OCI-LY7 (cell line): ENCODE data around the gene AURKAIP1. TPM values are rescaled to one million over a fixed set of nuclear protein-coding genes. Genes with fewer than 3 reads are reported as not detected.

Source experiments
- BruUV-seq: library from RNA; stranded (reverse); fragments of 400-500 nt; replicated peaks from 2 replicates; lab custom pipeline; 2021; lab: Mats Ljungman, UMichigan
- CTCF ChIA-PET: fragments of 300-600 bp; sonication (Branson Sonifier 250); formaldehyde crosslinking; loops from one replicate; lab custom pipeline; 2022; ENCODE audit warnings: antibody characterized with exemption; ENCODE audit not compliant: unreplicated experiment; lab: Charles Lee
- POLR2A ChIA-PET: fragments of 300-600 bp; sonication (Branson Sonifier 250); formaldehyde crosslinking; loops from one replicate; lab custom pipeline; 2022; ENCODE audit warnings: antibody characterized with exemption; lab: Charles Lee
- DNase-seq: peaks from one replicate; pipeline ENCODE4 v3.0.0-alpha.2; 2015; ENCODE audit warnings: low spot score
- H2AFZ ChIP-seq: fragments of 200-600 bp; sonication (generic), shearing (Covaris generic); 2 replicates; pipeline ENCODE4 v1.6.1; 2014; ENCODE audit warnings: mild to moderate bottlenecking, antibody characterized with exemption, low read length, moderate library complexity
- H3K27ac ChIP-seq: fragments of 200-600 bp; sonication (generic); 2 replicates; pipeline ENCODE4 v1.5.1; 2014; ENCODE audit warnings: mixed run types, low read depth, mild to moderate bottlenecking, moderate library complexity, low read length, inconsistent platforms; ENCODE audit not compliant: poor library complexity, severe bottlenecking
- H3K36me3 ChIP-seq: fragments of 200-600 bp; sonication (generic); 2 replicates; pipeline ENCODE4 v1.6.1; 2014; ENCODE audit warnings: mild to moderate bottlenecking, antibody characterized with exemption, low read length, moderate library complexity, mixed read lengths; ENCODE audit not compliant: insufficient read depth
- H3K4me1 ChIP-seq: fragments of 200-600 bp; sonication (generic); 2 replicates; pipeline ENCODE4 v1.5.1; 2014; ENCODE audit warnings: mild to moderate bottlenecking, low read length; ENCODE audit not compliant: insufficient read depth, poor library complexity, severe bottlenecking
- H3K4me2 ChIP-seq: fragments of 200-600 bp; sonication (generic); 2 replicates; pipeline ENCODE4 v1.6.1; 2014; ENCODE audit warnings: mild to moderate bottlenecking, low read length
- H3K4me3 ChIP-seq: fragments of 200-600 bp; sonication (generic); 2 replicates; pipeline ENCODE4 v1.5.1; 2014; ENCODE audit warnings: mild to moderate bottlenecking, low read depth, low read length; ENCODE audit not compliant: poor library complexity, severe bottlenecking
- H3K79me2 ChIP-seq: fragments of 200-600 bp; sonication (generic); 2 replicates; pipeline ENCODE4 v1.6.1; 2016; ENCODE audit warnings: low read depth, mild to moderate bottlenecking, low read length, moderate library complexity, mixed read lengths; ENCODE audit not compliant: insufficient read depth
- H3K9me2 ChIP-seq: fragments of 200-600 bp; sonication (generic); 2 replicates; pipeline ENCODE4 v1.6.1; 2016; ENCODE audit warnings: mild to moderate bottlenecking, low read length, mixed read lengths; ENCODE audit not compliant: insufficient read depth
- H3K9me3 ChIP-seq: fragments of 200-600 bp; sonication (generic); 2 replicates; pipeline ENCODE4 v1.6.1; 2014; ENCODE audit warnings: mild to moderate bottlenecking, mixed run types, low read length, mixed read lengths
- H4K20me1 ChIP-seq: fragments of 200-600 bp; sonication (generic); 2 replicates; pipeline ENCODE4 v1.6.1; 2014; ENCODE audit warnings: mild to moderate bottlenecking, antibody characterized with exemption, low read length, moderate library complexity, mixed read lengths; ENCODE audit not compliant: insufficient read depth
- EZH2phosphoT487 ChIP-seq: fragments of 200-600 bp; sonication (generic); IDR thresholded peaks from 2 replicates; pipeline ENCODE4 v1.6.1; 2018; ENCODE audit warnings: low read depth, borderline replicate concordance, mild to moderate bottlenecking, mixed run types, antibody characterized with exemption, low read length, moderate library complexity, mixed read lengths
- intact Hi-C: fragments of 100-400 bp; cut with micrococcal nuclease; formaldehyde crosslinking; loops from one replicate; pipeline ENCODE4 v1.10.0; 2022; ENCODE audit not compliant: unreplicated experiment
- total RNA-seq, 2 experiments: library from RNA; depleted of rRNA in 1 of 2; stranded (reverse); fragments of >200 nt in 1 of 2; shearing (Covaris generic) in 1 of 2; gene quantifications; 2 replicates each; pipeline ENCODE4 v1.2.3, GENCODE V29; 2014 to 2022
- TF ChIP-seq, protein P1 (sequence below): fragments of 200-600 bp; sonication (generic); conservative IDR thresholded peaks from 2 replicates; pipeline ENCODE4 v1.5.1; 2014; ENCODE audit warnings: mild to moderate bottlenecking, antibody characterized with exemption, low read length, moderate library complexity, mixed read lengths

The AURKAIP1 gene
- total RNA-seq, 2 experiments from 2014 or later: 163 to 172 TPM

DNA sequence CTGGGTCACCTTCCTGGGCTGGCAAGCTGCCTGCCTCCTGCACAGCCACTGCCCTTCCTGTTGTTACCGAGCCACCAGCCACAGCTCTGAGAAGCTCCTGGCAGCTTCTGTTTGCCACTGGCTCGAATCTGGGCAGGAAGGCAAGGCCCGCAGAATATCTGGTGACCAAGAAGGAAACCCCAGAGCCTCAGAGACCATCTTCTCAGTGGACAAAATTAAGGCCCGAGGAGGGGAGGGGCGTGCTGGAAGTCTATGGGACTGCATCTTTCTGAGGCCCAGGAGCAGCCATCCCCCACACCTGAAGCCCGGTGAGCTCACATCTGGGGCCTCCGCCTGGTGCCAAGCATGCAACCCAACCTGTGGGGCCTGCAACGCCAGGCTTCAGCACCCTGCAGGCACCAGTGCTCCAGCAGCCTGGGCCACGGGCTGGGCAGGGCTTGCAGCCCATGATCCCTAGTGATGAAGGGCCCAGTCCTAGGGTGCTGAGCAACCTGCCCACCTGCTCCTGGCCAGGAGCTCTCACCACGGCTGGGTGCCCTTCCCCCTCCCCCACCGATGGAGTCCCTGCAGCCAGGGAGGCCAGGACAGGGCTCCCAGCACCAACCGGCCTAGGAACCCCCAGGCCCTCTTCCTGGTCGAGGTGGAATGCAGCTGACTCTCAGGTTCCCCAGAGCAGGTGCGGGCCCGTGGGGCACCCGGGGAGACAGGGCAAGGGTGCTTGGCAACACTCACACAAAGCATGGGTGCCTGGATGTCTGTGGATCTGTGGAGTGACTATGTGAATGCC, 49.5 kb downstream of the AURKAIP1 start:
- H3K4me2 ChIP-seq: peak overlapping the region; percentile 95
- H3K4me3 ChIP-seq: peak overlapping the region; percentile 84

DNA sequence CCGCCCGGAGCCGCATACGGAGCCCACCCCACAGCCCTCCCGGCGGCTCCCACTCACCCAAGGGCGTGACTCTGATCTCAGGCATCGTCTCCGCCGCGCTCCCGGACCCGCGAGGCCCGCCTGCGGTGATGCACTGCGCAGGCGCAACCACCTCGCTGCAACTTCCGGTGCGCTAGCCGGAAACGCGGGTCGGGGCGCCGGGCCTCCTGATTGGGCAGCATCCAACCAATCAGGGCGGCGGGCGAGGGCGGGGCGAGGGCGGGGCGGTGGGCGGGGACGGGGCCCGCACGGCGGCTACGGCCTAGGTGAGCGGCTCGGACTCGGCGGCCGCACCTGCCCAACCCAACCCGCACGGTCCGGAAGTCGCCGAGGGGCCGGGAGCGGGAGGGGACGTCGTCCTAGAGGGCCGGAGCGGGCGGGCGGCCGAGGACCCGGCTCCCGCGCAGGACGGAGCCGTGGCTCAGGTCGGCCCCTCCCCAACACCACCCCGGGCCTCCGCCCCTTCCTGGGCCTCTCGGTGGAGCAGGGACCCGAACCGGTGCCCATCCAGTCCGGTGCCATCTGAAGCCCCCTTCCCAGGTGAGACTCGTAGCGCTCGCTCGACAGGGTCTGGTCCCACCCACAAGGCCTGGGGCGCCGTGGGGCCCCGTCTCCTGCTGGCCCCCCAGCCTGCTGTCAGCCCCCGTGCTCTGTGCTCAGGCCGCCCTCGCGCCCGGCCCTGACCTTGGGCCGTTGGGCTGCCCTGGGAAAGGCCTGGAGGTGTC, 50.3 kb downstream of the AURKAIP1 start, which contains the start of the genes CPTP and INTS11:
CPTP (plus strand) TSS at position 279 of the 764 bp plus-strand sequence. CDS start 2,109 bp downstream, outside the sequence.
INTS11 (minus strand) TSS at position 137 of the 764 bp plus-strand sequence; CDS start at position 85, 52 bp downstream.
- Histone ChIP-seq H3K4me3 (peak within 1 kb of the TSS; percentile 84), H4K20me1 (peaks cover 3% of the 10 kb centered on the region; the same call in 1 of the 2 replicates), H3K79me2 (peaks cover 43% of the 10 kb centered on the region), H3K4me1 (peaks cover 25% of the 10 kb centered on the region), H3K27ac (peak within 1 kb of the TSS; percentile 36), H2AFZ (peak within 1 kb of the TSS; percentile 28; the same call in 1 of the 2 replicates), H3K4me2 (peak within 1 kb of the TSS; percentile 95), H3K36me3 (peaks cover 46% of the 10 kb centered on the region; the same call in 1 of the 2 replicates), H3K9me3 (no peaks in the 10 kb centered on the region), H3K9me2 (no peaks in the 10 kb centered on the region)
- peak; percentile 96 for DNase-seq
- POLR2A ChIA-PET: no interaction called here
- CTCF ChIA-PET: no interaction called here
- no TSS peak for BruUV-seq
- intact Hi-C loops: loop anchor here (2.0 kb wide), 2 partner anchors 16 to 50 kb away; partner anchors contain the start of genes AURKAIP1 and PUSL1
- no peak for TF ChIP-seq EZH2phosphoT487
- TF ChIP-seq, protein P1, sequence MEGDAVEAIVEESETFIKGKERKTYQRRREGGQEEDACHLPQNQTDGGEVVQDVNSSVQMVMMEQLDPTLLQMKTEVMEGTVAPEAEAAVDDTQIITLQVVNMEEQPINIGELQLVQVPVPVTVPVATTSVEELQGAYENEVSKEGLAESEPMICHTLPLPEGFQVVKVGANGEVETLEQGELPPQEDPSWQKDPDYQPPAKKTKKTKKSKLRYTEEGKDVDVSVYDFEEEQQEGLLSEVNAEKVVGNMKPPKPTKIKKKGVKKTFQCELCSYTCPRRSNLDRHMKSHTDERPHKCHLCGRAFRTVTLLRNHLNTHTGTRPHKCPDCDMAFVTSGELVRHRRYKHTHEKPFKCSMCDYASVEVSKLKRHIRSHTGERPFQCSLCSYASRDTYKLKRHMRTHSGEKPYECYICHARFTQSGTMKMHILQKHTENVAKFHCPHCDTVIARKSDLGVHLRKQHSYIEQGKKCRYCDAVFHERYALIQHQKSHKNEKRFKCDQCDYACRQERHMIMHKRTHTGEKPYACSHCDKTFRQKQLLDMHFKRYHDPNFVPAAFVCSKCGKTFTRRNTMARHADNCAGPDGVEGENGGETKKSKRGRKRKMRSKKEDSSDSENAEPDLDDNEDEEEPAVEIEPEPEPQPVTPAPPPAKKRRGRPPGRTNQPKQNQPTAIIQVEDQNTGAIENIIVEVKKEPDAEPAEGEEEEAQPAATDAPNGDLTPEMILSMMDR: no peak

More for the DNA sequence above, 49.5 kb downstream of the AURKAIP1 start:
- DNase-seq: peak; percentile 27
- peaks cover 25% of the 10 kb centered on the region for H3K4me1 ChIP-seq
- H3K79me2 ChIP-seq: peaks cover 40% of the 10 kb centered on the region
- H3K9me3 ChIP-seq: no peaks in the 10 kb centered on the region
- POLR2A ChIA-PET: no interaction called here
- H3K36me3 ChIP-seq: peaks cover 42% of the 10 kb centered on the region; the same call in 1 of the 2 replicates
- no peaks in the 10 kb centered on the region for H3K9me2 ChIP-seq
- CTCF ChIA-PET: no interaction called here
- TF ChIP-seq, protein P1: no peak
- TF ChIP-seq EZH2phosphoT487: no peak
- BruUV-seq: no TSS peak
- no peak overlapping the region for H2AFZ ChIP-seq
- peak overlapping the region; percentile 36 for H3K27ac ChIP-seq
- peaks cover 3% of the 10 kb centered on the region; the same call in 1 of the 2 replicates for H4K20me1 ChIP-seq
- intact Hi-C loops: loop anchor here (2.0 kb wide), 2 partner anchors 17 to 49 kb away; partner anchors contain the start of genes AURKAIP1 and PUSL1
